GM12865 (cell line): ENCODE measurements around the gene LHFPL2.
A peak's percentile ranks its signal among the peaks of the same experiment; 100 is the strongest.

Source experiments
- DNase-seq: peaks from one replicate; pipeline ENCODE4 v3.0.0; 2010; ENCODE audit warnings: low read depth
- H3K4me3 ChIP-seq: 2 replicates; pipeline ENCODE4 v1.5.1; 2011; ENCODE audit warnings: mild to moderate bottlenecking, low read depth, low read length, control low read depth
- CTCF ChIP-seq: IDR thresholded peaks from 2 replicates; pipeline ENCODE4 v1.5.1; 2011; ENCODE audit warnings: low read length, control low read depth, low read depth, inconsistent platforms; ENCODE audit not compliant: insufficient read depth; ENCODE audit errors: missing control alignments

Gene LHFPL2

GRCh38 chr5:78483809-78484521 lies 164.6 kb downstream of the LHFPL2 start:
- peak; percentile 69 for DNase-seq
- no peak overlapping the region for H3K4me3 ChIP-seq
- no peak for TF ChIP-seq CTCF

- DNase-seq = no peak
- no peak for TF ChIP-seq CTCF
- H3K4me3 ChIP-seq = no peak overlapping the region
Measured at GRCh38 chr5:78482948-78483347, 165.6 kb downstream of the LHFPL2 start.

GRCh38 chr5:78476795-78477194 lies 171.8 kb downstream of the LHFPL2 start:
- no peak for DNase-seq
- TF ChIP-seq CTCF = no peak
- H3K4me3 ChIP-seq = no peak overlapping the region

GRCh38 chr5:78475370-78475769 lies 173.2 kb downstream of the LHFPL2 start:
- no peak for TF ChIP-seq CTCF
- H3K4me3 ChIP-seq = no peak overlapping the region
- no peak for DNase-seq

- no peak for TF ChIP-seq CTCF
Measured at GRCh38 chr5:78473751-78474150, 174.8 kb downstream of the LHFPL2 start.

GRCh38 chr5:78472469-78473106 lies 176.0 kb downstream of the LHFPL2 start:
- H3K4me3 ChIP-seq = no peak overlapping the region
- no peak for TF ChIP-seq CTCF
- DNase-seq = no peak

More at GRCh38 chr5:78473751-78474150, 174.8 kb downstream of the LHFPL2 start:
- no peak for DNase-seq
- no peak overlapping the region for H3K4me3 ChIP-seq
